Liver (tissue), 9 donors: Measurements from ENCODE around the gene ZNF512. TPM values are rescaled to one million over a fixed set of nuclear protein-coding genes. Genes with fewer than 3 reads are reported as not detected.

Experiments
- DNase-seq: peaks from one replicate; pipeline ENCODE4 v3.0.0-alpha.2; 2017; ENCODE audit warnings: low spot score
- H3K27ac ChIP-seq, 2 donors: one replicate each; pipeline ENCODE4 v1.7.0; 2013; ENCODE audit warnings: inconsistent platforms in 2 of 2, low read length in 2 of 2, control low read depth in 1 of 2, low read depth in 1 of 2, mild to moderate bottlenecking in 1 of 2
- H3K27me3 ChIP-seq, 4 donors: one replicate each; pipeline versions ENCODE4 v1.6.1 to v1.7.0; 2013; ENCODE audit warnings: low read length in 3 of 4, inconsistent platforms in 1 of 4, mild to moderate bottlenecking in 1 of 4, moderate library complexity in 1 of 4; ENCODE audit not compliant: control insufficient read depth in 4 of 4, insufficient read depth in 4 of 4
- H3K36me3 ChIP-seq, 4 donors: one replicate each; pipeline versions ENCODE4 v1.6.1 to v1.7.0; 2013; ENCODE audit warnings: low read length in 3 of 4, mild to moderate bottlenecking in 3 of 4, low read depth in 1 of 4, moderate library complexity in 1 of 4; ENCODE audit not compliant: control insufficient read depth in 4 of 4, insufficient read depth in 3 of 4
- H3K4me1 ChIP-seq, 4 donors: one replicate each; pipeline versions ENCODE4 v1.6.1 to v1.7.0; 2013; ENCODE audit warnings: low read length in 3 of 4, mild to moderate bottlenecking in 3 of 4, moderate library complexity in 1 of 4; ENCODE audit not compliant: control insufficient read depth in 4 of 4, insufficient read depth in 4 of 4
- H3K4me3 ChIP-seq, 3 donors: one replicate each; pipeline versions ENCODE4 v1.6.1 to v1.7.0; 2013; ENCODE audit warnings: low read length in 3 of 3, control low read depth in 1 of 3, low read depth in 1 of 3, mild to moderate bottlenecking in 1 of 3
- H3K9ac ChIP-seq, 2 donors: one replicate each; pipeline ENCODE4 v1.7.0; 2013; ENCODE audit warnings: low read length in 2 of 2, mild to moderate bottlenecking in 2 of 2, moderate library complexity in 2 of 2, control low read depth in 1 of 2, low read depth in 1 of 2
- H3K9me3 ChIP-seq, 4 donors: one replicate each; pipeline versions ENCODE4 v1.6.1 to v1.7.0; 2013; ENCODE audit warnings: low read length in 3 of 4; ENCODE audit not compliant: control insufficient read depth in 4 of 4
- ATF3 ChIP-seq: IDR thresholded peaks from 2 replicates; pipeline ENCODE4 v1.6.1; 2016; ENCODE audit warnings: antibody characterized with exemption
- CTCF ChIP-seq: fragments of 150-350 bp; IDR thresholded peaks from 2 replicates; pipeline ENCODE4 v1.5.1; 2017; ENCODE audit warnings: improper control_type of control experiment, low read depth, low read length; ENCODE audit not compliant: missing input control
- EGR1 ChIP-seq, 2 donors: IDR thresholded peaks; 2 replicates each; pipeline ENCODE4 v1.6.1; 2016 to 2018; ENCODE audit warnings: antibody characterized with exemption in 2 of 2, low read depth in 2 of 2
- FOXA2 ChIP-seq: IDR thresholded peaks from 2 replicates; pipeline ENCODE4 v1.6.1; 2016; ENCODE audit warnings: antibody characterized with exemption
- GABPA ChIP-seq, 2 donors: IDR thresholded peaks in 1 of 2; conservative IDR thresholded peaks in 1 of 2; 2 replicates each; pipeline ENCODE4 v1.6.1; 2016; ENCODE audit warnings: antibody characterized with exemption in 2 of 2, mild to moderate bottlenecking in 1 of 2, moderate library complexity in 1 of 2
- HNF4A ChIP-seq, 2 donors: conservative IDR thresholded peaks; 2 replicates each; pipeline ENCODE4 v1.6.1; 2016; ENCODE audit warnings: antibody characterized with exemption in 2 of 2, mild to moderate bottlenecking in 2 of 2
- HNF4G ChIP-seq: IDR thresholded peaks from 2 replicates; pipeline ENCODE4 v1.6.1; 2016; ENCODE audit warnings: antibody characterized with exemption
- MAX ChIP-seq: IDR thresholded peaks from 2 replicates; pipeline ENCODE4 v1.6.1; 2016; ENCODE audit warnings: antibody characterized with exemption
- NR2F2 ChIP-seq: IDR thresholded peaks from 2 replicates; pipeline ENCODE4 v1.6.1; 2016; ENCODE audit warnings: antibody characterized with exemption
- RAD21 ChIP-seq, 2 donors: IDR thresholded peaks; 2 replicates each; pipeline ENCODE4 v1.6.1; 2016; ENCODE audit warnings: antibody characterized with exemption in 2 of 2, mild to moderate bottlenecking in 2 of 2
- RXRA ChIP-seq, 2 donors: IDR thresholded peaks; 2 replicates each; pipeline ENCODE4 v1.6.1; 2017 to 2018; ENCODE audit warnings: antibody characterized with exemption in 2 of 2, mild to moderate bottlenecking in 1 of 2
- SP1 ChIP-seq: IDR thresholded peaks from 2 replicates; pipeline ENCODE4 v1.6.1; 2018; ENCODE audit warnings: antibody characterized with exemption, mild to moderate bottlenecking
- YY1 ChIP-seq: IDR thresholded peaks from 2 replicates; pipeline ENCODE4 v1.6.1; 2016; ENCODE audit warnings: antibody characterized with exemption, mild to moderate bottlenecking
- ZBTB33 ChIP-seq: IDR thresholded peaks from 2 replicates; pipeline ENCODE4 v1.6.1; 2016; ENCODE audit warnings: antibody characterized with exemption
- WGBS: extraction: QIAGEN DNeasy Blood & Tissue Kit; methylation state at CpG from one replicate; pipeline ENCODE4 v1.1.7; 2013; 5-methylcytosine and 5-hydroxymethylcytosine counted together
- polyA plus RNA-seq, 2 donors: library from polyadenylated mRNA; stranded (reverse) in 1 of 2; unstranded in 1 of 2; fragments of 200-250 nt in 1 of 2; fragments of >200 nt in 1 of 2; fragmentation: Nextera tagmentation in 1 of 2; extraction: Ambion mirVana in 1 of 2; gene quantifications; one replicate each; pipeline versions ENCODE4 v1.2.1 to v1.2.3, GENCODE V29; 2013 to 2015
- total RNA-seq, 2 donors: library from RNA; depleted of rRNA; stranded (reverse); fragments of >200 nt; gene quantifications; one replicate each; pipeline ENCODE4 v1.2.3, GENCODE V29; 2014
- donor health status: healthy.
- donor health status: healthy.
- donor health status: healthy.
- donor health status: healthy.
- donor health status: healthy.

The ZNF512 gene
- total and polyA plus RNA-seq, 4 donors, result 3.3 to 13.0 (median 7.1) TPM

- Histone ChIP-seq H3K9ac (peak overlapping the region; percentile 69 to 89), H3K36me3 (peaks cover 7 to 33% (median 24%) of the 10 kb centered on the region in 4 donors), H3K4me3 (peak overlapping the region; percentile 75 to 100 (median 88)), H3K27ac (peak overlapping the region; percentile 84 to 87), H3K9me3 (no peaks in the 10 kb centered on the region), H3K27me3 (no peaks in the 10 kb centered on the region), H3K4me1 (peaks cover 9 to 26% (median 23%) of the 10 kb centered on the region in 4 donors)
- 4% methylated on average over 28 of the region's 28 CpGs for WGBS
- DNase-seq, result no peak
- no peak for TF ChIP-seq RXRA (IDR thresholded peaks at IDR 0.05)
- TF ChIP-seq MAX, result no peak
- TF ChIP-seq HNF4A (conservative IDR thresholded peaks at IDR 0.05), result no peak
- TF ChIP-seq NR2F2, result no peak
- TF ChIP-seq EGR1 (IDR thresholded peaks at IDR 0.05; ENCODE audit: low read depth in 2 of 2), result no peak
- TF ChIP-seq RAD21 (IDR thresholded peaks at IDR 0.05), result no peak
- TF ChIP-seq SP1, result no peak
- TF ChIP-seq CTCF, result no peak
- TF ChIP-seq HNF4G, result no peak
- no peak for TF ChIP-seq GABPA (IDR thresholded peaks at IDR 0.05 in 1 of 2, conservative IDR thresholded peaks at IDR 0.05 in 1 of 2)
- TF ChIP-seq ATF3, result no peak
- TF ChIP-seq FOXA2, result no peak
Observed at GRCh38 chr2:27664154-27664574, 81.3 kb downstream of the ZNF512 start.

GRCh38 chr2:27664622-27665363, 82.0 kb downstream of the ZNF512 start:
- Histone ChIP-seq H3K9ac (peak overlapping the region; percentile 69 to 89), H3K36me3 (peaks cover 6 to 36% (median 25%) of the 10 kb centered on the region in 4 donors), H3K27ac (no peak overlapping the region), H3K4me1 (peaks cover 9 to 24% (median 20%) of the 10 kb centered on the region in 4 donors), H3K27me3 (no peaks in the 10 kb centered on the region), H3K4me3 (peak overlapping the region; percentile 75 to 100 (median 88)), H3K9me3 (no peaks in the 10 kb centered on the region)
- DNase-seq, result no peak
- WGBS, result 84% methylated on average over 16 of the region's 16 CpGs
- TF ChIP-seq RXRA (IDR thresholded peaks at IDR 0.05), result no peak
- TF ChIP-seq RAD21 (IDR thresholded peaks at IDR 0.05), result no peak
- no peak for TF ChIP-seq ZBTB33
- TF ChIP-seq YY1, result no peak
- no peak for TF ChIP-seq HNF4A (conservative IDR thresholded peaks at IDR 0.05)
- no peak for TF ChIP-seq HNF4G
- no peak for TF ChIP-seq EGR1 (IDR thresholded peaks at IDR 0.05; ENCODE audit: low read depth in 2 of 2)
